SU-DHL-6 (cell line): ENCODE measurements around the gene AP5Z1.

ENCODE experiments used
- EZH2phosphoT487 ChIP-seq: fragments of 200-600 bp; sonication (generic), shearing (Covaris generic); conservative IDR thresholded peaks from 2 replicates; pipeline ENCODE4 v1.6.1; 2018; ENCODE audit warnings: mild to moderate bottlenecking, antibody characterized with exemption, low read length, moderate library complexity, mixed read lengths
- TF ChIP-seq, protein P1 (sequence below): fragments of 200-600 bp; sonication (generic); IDR thresholded peaks from one replicate; pipeline ENCODE4 v1.5.1; 2017; ENCODE audit warnings: antibody characterized with exemption, mild to moderate bottlenecking, low read length, moderate library complexity; ENCODE audit not compliant: insufficient read depth, poor library complexity, severe bottlenecking

DNA sequence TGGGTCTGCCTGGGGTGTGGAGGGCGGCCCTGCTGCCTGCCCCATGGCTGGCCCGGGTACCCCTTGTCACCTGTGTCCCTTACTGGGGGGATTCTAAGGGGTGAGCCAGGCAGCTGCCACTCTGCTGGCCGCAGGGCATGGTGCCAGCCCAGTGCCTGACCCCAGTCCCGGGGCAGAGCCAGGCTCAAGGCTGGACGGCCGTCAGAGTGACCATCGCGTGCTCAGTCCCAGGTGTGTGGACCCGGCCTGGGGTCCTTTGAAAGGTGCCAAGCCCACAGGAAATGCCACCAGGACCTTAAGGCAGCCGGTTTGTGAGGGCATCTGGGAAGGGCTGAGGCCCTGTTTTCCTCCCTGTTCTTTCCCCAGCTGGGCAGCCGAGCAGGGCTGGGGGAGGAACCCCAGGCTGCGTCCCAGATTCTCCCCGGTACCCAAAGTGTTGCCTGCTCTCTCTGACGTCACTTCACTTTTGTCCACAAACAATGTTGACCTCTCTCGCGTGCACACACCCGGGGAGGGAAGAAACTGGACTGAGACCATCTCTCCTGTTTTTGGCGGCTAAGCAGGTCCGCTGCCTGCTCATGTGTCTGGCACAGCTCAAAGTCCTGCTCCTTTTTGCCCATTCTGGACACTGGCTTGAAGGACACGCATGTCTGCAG is 48.8 kb downstream of the AP5Z1 start:
- TF ChIP-seq, protein P1, sequence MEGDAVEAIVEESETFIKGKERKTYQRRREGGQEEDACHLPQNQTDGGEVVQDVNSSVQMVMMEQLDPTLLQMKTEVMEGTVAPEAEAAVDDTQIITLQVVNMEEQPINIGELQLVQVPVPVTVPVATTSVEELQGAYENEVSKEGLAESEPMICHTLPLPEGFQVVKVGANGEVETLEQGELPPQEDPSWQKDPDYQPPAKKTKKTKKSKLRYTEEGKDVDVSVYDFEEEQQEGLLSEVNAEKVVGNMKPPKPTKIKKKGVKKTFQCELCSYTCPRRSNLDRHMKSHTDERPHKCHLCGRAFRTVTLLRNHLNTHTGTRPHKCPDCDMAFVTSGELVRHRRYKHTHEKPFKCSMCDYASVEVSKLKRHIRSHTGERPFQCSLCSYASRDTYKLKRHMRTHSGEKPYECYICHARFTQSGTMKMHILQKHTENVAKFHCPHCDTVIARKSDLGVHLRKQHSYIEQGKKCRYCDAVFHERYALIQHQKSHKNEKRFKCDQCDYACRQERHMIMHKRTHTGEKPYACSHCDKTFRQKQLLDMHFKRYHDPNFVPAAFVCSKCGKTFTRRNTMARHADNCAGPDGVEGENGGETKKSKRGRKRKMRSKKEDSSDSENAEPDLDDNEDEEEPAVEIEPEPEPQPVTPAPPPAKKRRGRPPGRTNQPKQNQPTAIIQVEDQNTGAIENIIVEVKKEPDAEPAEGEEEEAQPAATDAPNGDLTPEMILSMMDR = no peak
- no peak for TF ChIP-seq EZH2phosphoT487
